NCI-H2081 treated with DMSO at 0.1 percent for 48 hours (cell line): Measurements from ENCODE around the gene TMEM61.

Source experiments
- DNase-seq: peaks from one replicate; lab custom pipeline; 2025; lab: John Stamatoyannopoulos, UW

Gene TMEM61

DNA sequence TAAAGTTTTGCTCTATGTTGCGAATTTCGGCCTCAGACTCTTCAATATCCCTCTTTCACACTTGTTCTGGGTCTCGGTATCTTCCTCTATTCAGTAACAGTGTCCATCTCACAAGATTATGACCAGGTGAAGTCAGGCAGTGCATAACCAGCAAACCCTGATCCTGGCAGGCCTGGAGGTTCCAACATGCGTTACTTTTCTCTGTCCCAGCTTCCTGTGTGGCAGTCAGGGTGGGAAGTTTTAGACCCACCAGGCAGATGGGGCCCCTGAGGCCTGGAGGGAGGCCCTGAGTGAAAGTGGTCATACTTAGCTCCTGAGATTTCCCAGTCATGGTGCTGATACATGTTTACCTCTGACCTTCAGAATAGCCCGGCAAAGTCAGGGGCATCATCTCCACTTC, 5.1 kb downstream of the TMEM61 start:
- DNase-seq: no peak

DNA sequence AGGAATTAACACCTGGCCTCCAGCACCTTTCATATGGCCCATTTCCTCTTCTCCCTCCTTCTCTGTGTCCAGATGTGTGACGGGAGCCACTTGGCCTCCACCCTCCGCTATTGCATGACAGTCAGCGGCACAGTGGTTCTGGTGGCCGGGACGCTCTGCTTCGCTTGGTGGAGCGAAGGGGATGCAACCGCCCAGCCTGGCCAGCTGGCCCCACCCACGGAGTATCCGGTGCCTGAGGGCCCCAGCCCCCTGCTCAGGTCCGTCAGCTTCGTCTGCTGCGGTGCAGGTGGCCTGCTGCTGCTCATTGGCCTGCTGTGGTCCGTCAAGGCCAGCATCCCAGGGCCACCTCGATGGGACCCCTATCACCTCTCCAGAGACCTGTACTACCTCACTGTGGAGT, 5.6 kb downstream of the TMEM61 start:
- no peak for DNase-seq

- no peak for DNase-seq
Observed at GRCh38 chr1:54986533-54986932, 6.1 kb downstream of the TMEM61 start.

GRCh38 chr1:54987427-54987826, 7.0 kb downstream of the TMEM61 start:
- DNase-seq: no peak

DNA sequence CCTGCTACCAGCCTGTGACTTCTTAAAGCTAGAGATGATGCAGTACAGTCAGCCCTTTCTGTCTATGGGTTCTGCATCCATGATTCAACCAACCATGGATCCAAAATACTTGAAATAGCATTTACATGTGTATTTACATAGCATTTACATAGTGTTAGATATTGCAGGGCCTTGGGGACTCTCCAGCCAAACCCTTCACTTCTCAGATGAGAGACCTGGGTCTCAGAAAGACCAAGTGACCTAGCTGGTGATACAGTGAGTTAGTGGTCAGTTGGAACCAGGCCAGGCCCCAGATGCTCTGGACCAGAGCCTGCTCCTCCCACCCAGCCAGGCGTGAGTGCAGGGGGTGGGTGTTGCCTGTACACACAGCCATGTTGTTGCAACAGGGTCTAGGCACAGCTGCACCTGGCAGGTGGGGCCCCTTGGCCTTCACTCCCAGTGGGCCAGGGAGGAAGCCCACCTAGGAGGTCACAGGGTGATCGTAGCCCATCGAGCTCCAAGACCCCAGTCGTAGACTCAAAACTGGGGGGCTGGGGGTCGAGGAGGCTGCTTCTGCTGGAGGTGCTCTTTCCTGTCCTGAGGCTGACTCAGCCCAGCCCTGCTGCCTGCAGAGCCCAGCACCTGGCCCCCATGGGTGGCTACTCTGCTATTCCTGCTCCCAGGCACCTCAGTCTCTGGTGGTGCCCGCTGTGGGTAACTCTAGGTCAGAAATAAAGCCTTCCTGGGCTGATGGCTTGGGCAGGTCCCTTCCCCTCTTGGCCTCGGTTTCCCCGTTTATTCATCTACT, 7.7 kb downstream of the TMEM61 start:
- DNase-seq: no peak

GRCh38 chr1:54988975-54989374, 8.5 kb downstream of the TMEM61 start:
- no peak for DNase-seq

GRCh38 chr1:54989473-54989872, 9.0 kb downstream of the TMEM61 start:
- no peak for DNase-seq

DNA sequence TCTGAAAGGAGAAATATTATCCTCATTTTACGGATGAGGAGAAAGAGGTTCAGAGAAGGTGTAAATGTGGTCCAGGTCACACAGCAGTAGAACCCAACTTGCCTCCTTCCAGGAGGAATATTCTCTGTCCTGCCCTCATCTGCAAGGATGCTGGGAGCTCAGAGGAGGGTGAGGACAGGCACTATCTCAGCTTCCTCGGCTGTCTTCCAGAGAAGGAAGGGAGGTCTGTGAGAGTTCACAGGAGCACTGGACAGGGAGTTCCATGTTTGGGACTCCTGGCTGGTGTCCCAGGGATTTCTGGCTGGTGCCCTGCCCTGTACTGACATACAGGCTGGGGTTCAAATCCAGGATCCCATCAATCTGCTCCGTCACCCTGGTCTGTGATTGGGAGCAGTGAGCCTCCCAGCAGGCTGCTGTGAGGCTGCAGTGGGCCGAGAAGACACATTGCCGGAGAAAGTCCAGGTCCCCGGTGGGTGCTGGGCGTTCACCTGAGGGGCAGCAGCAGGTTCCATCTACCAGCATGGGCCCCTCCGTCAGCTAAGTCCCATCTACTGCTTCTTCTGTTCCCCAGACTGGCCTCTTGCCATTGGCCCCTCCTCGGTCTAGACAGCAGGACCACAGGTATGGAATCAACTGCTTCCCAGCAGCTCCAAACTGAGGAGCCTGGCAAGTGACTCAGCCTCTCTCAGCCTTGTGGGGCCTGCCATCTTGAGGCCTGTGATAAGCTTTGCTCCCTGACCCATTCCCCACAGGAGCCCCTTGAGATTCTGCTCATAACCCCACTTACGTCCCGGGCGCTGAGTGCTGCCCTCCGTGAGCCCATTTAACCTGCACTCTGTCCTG, 9.8 kb downstream of the TMEM61 start:
- no peak for DNase-seq

GRCh38 chr1:54990916-54991315, 10.5 kb downstream of the TMEM61 start:
- DNase-seq: no peak

DNA sequence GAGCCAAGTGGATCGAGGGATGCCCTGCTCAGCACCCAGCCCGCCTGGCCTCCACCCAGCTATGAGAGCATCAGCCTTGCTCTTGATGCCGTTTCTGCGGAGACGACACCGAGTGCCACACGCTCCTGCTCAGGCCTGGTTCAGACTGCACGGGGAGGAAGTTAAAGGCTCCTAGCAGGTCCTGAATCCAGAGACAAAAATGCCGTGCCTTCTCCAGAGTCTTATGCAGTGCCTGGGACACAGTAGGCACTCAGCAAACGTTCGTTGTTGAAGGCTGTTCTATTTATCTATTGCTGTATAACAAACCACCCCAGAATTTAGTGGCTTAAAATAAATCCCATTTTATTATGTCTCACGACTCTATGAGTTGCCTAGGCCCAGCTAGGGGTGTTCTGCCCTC, 11.5 kb downstream of the TMEM61 start:
- DNase-seq: no peak

DNA sequence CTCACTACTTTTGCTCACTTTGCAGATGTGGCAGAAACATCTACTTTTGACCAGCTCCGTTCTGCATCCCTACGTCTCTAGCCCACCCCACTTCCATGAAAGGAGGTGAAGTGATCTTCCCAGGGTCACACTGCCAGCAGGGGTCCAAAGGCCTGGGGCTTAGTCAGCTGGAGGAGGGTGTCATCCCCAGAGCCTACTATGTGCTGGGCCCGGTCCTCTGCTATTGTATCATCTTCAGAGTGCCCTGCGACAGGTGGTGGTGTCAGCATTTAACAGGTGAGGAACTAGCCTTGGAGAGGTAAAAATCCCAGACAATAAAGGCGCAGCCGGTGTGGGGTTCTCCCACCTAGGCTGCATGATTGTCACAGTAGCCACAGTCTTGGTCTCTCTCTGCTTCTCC, 12.7 kb downstream of the TMEM61 start:
- no peak for DNase-seq

DNA sequence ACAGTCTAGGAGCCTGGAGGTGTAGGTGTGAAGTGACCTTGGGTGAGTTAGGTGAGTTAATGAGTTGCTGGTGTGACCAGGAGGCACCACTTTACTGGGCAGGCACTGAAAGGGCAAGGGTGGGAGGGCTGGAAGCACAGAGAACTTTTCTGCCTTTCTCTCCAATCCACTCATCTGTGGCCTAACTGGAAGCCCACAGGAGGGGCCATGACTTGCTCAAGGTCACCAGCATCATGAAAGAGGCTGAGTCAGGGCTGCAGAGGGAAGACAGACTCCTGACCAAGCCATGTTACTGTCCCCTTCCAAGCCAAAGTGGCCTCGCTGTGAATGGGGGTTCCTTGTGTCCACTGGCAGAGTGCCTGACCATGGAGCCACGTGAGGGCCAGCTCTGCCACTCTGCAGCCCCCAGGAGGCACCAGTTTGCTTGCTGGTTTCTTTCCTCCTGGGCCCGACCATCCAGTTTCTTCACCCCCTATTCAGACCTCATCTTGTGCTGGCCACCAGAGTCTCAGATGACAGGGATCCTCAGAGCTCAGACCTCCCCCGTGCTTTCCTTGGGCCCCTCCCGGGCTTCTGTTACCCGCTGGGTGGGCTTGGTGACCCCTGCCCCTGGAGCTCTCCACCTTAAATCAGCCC, 14.0 kb downstream of the TMEM61 start:
- DNase-seq: no peak

GRCh38 chr1:54995013-54995760, 14.8 kb downstream of the TMEM61 start:
- DNase-seq: no peak

DNA sequence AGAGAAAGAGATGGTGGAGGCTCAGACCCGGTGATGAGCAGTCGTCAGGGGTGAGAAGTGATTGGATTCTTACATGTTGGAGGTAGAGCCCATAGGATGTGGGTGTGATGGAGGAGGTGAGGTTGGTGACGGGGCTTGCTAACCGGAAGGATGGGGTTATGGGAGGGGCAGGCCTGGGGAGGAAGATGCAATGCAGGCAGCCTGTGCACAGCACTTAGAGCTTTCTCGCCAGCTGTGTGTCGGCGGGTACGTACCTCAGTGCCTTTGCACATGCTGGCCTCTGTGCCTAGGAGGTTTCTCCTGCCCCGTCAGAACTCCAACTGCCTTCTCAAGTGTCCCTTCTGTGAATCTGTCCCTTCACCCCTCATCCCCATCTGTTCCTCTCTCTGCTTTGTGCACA, 15.4 kb downstream of the TMEM61 start:
- no peak for DNase-seq

DNA sequence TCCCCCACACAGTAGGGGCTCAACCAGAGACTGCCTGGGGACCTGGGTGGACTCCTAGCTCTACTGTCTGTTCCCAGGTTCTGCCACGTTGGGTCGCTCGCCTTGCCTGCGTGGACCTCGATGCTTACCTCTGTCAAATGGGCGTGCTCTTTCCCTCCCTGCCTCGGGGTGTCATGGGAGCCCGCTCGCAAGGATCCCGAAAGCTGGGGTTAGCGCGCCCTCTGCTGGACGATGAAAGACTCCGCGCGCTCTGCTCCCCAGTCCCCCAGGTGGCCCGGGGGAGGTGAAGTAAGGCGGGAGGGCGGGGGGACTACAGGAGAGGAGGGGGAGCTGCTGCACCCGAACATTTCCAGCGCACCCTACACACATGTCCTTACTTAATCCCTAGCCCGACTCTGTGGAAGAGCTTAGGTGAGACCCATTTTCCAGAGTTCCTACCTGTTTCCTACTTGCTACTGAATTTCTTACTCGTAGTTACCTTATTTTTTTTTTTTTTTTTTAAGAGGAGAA, 16.0 kb downstream of the TMEM61 start:
- no peak for DNase-seq

- no peak for DNase-seq
Observed at GRCh38 chr1:54996869-54997710, 16.7 kb downstream of the TMEM61 start.

DNA sequence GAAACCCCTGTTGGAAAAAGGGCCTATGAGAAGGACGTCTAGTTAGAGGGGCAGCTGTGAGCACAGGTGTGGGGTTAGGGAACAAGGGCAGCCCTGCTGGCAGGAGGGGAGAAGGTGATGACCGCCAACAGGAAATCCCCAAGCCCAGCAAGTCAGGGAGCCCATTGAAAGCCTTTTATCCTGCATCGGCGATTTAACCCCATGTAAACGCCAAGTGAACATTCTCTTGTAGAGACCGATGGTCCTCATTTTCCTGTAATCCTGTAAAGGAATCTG, 17.2 kb downstream of the TMEM61 start:
- DNase-seq: no peak

DNA sequence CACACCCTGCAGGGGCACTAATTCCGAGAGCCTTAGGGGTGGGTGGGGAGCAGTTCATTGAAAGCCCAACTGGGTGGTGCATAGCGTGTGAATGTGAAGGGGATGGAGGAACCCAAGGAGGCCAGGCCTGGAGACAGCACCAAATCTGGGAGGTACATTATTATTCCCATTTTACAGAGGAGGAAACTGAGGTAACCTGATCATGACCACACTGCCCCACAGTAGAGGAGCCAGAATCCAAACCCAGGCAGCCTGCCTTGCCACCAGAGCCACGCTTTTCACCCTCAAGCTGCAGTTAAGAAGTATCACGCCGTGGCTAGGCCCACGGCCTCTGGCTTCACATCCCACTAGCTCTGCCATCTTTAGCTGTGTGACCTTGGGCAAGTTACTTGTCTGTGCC, 17.7 kb downstream of the TMEM61 start:
- no peak for DNase-seq

DNA sequence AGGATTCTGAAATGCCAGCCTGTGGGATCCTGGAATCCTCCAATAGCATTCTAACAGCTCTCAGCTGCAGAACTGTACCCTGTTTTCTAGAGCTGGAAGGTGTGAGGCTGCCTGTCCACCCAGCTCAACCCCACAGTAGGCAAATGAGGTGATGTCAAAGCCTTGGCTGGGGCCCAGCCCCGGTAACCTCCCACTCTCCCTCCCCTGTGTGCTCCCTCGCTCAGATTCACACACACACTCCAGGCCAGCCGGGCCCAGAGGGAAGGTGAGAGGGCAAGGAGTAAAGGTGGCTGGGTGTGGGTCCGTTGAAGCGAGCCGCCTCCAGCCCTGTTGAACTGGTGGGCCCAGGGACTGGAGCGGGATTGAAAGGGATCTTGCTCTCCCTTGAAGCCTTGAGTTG, 18.2 kb downstream of the TMEM61 start, which contains the start of gene BSND:
BSND (plus strand) TSS at position 257 of the 400 bp plus-strand sequence. CDS start 254 bp downstream, outside the sequence.
- DNase-seq: no peak

- no peak for DNase-seq
Observed at GRCh38 chr1:55000110-55001085, 20.0 kb downstream of the TMEM61 start.
